Ectodermal cell (in vitro differentiated cells): Measurements from ENCODE around the gene MRPS27.

Source experiments
- H3K27ac ChIP-seq: 2 replicates; pipeline ENCODE4 v1.7.0; 2013; ENCODE audit warnings: mild to moderate bottlenecking, low read depth, low read length; ENCODE audit not compliant: insufficient read depth, poor library complexity, severe bottlenecking
- H3K27me3 ChIP-seq: 2 replicates; pipeline ENCODE4 v1.7.0; 2013; ENCODE audit warnings: mild to moderate bottlenecking, low read length; ENCODE audit not compliant: insufficient read depth, control insufficient read depth, poor library complexity, severe bottlenecking
- H3K36me3 ChIP-seq: one replicate; pipeline ENCODE4 v1.7.0; 2013; ENCODE audit warnings: low read length; ENCODE audit not compliant: control insufficient read depth, insufficient read depth
- H3K4me1 ChIP-seq: one replicate; pipeline ENCODE4 v1.7.0; 2013; ENCODE audit warnings: low read length; ENCODE audit not compliant: control insufficient read depth, insufficient read depth
- H3K4me3 ChIP-seq: 2 replicates; pipeline ENCODE4 v1.7.0; 2013; ENCODE audit warnings: low read depth, low read length, control low read depth; ENCODE audit not compliant: insufficient read depth
- H3K9me3 ChIP-seq: 2 replicates; pipeline ENCODE4 v1.7.0; 2013; ENCODE audit warnings: mild to moderate bottlenecking, low read length, moderate library complexity; ENCODE audit not compliant: control insufficient read depth
- WGBS, 2 experiments: methylation state at CpG; one replicate each; pipeline ENCODE4 v1.1.7; 2013; ENCODE audit warnings: missing lambda C conversion rate in 2 of 2; 5-methylcytosine and 5-hydroxymethylcytosine counted together

MRPS27 gene

DNA sequence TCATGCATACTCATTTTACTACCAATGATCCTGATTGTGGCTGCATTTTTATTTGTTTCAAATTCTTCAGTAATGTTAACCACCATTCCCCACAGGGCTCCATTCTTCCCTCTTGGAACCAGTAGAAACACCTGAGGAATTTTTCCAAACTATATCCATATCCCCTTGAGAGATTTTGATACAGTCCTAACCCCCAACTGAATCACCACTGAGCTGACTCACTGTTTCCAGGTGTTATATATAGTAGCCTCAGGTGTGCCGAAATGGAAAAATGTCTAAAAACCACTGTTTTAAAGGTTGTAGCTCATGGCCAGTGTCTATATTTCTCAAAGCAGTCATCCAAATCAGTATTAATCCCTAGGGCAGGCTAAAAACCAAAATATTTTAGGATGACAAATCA lies 85.2 kb downstream of the MRPS27 start:
- H3K27me3 ChIP-seq = no peaks in the 10 kb centered on the region
- no peaks in the 10 kb centered on the region for H3K9me3 ChIP-seq
- WGBS, 2 experiments = 82 to 94% methylated on average over 1 of the region's 1 CpG
- H3K36me3 ChIP-seq = peaks cover 11% of the 10 kb centered on the region
- no peak overlapping the region for H3K27ac ChIP-seq
- H3K4me1 ChIP-seq = peaks cover 9% of the 10 kb centered on the region
- no peak overlapping the region for H3K4me3 ChIP-seq

DNA sequence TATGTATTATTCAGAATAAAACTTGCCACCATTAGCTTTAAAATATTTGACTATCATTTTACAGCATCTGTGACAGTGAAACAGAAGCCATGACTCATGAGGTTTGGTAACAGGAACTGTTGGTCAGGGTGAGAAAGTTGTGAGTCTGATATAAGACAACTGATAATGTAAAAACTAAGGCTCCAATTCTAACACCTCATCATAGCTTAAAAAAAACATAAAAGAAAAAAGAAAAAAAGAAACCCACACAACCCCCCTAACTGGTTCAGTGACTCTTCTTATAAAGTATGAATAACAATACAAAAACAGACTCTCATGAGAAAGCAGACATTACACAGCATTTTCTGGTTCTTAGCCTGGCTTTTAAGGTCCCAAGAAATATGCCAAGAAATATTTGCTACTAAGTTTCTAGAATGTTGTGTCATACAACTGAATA lies 85.8 kb downstream of the MRPS27 start:
- H3K4me3 ChIP-seq = no peak overlapping the region
- no peak overlapping the region for H3K27ac ChIP-seq
- peaks cover 11% of the 10 kb centered on the region for H3K36me3 ChIP-seq
- H3K9me3 ChIP-seq = no peaks in the 10 kb centered on the region
- H3K27me3 ChIP-seq = no peaks in the 10 kb centered on the region
- peaks cover 9% of the 10 kb centered on the region for H3K4me1 ChIP-seq

DNA sequence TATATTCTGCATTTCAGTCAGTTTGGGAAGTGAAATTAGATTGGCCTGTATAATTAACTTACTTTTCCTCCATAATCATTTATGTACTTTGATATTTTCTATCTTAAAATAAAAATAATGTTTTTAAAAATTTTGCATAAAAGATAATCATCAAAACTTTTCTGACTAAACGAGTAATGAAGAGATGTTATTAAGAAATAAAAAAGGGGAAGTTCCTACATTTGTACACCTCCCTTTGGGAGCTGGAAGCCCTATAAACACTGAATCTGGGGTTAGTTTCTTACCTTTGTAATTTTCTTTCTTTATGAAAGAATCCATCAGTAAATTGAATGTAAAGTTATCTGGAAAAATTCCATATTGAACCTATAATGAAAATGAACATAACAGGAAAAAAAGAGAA lies 86.2 kb downstream of the MRPS27 start:
- Histone ChIP-seq H3K27ac (no peak overlapping the region), H3K9me3 (no peaks in the 10 kb centered on the region), H3K36me3 (peaks cover 11% of the 10 kb centered on the region), H3K4me1 (peaks cover 5% of the 10 kb centered on the region), H3K4me3 (no peak overlapping the region), H3K27me3 (no peaks in the 10 kb centered on the region)
- WGBS, 2 experiments = 100% methylated on average over 1 of the region's 1 CpG; no CpG with 5 or more reads in 1 of the 2 experiments

DNA sequence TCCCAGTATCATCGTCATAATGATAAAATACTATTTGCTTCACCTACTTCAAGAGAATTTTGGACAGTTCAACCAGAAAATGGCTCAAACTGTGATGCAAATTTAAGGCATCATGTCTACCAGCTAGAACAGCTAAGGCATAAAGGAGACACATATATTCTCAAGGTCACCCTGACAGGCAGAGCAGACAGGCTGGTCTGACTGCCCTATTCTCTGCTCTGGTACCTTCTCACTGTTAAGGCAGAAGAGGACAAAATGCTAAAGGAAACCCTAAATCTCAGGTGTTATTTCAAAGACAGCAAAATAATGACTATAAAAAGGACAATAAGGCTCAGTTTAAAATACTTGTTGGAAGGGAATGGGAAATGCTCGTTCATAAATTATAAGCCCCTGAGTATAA lies 87.2 kb downstream of the MRPS27 start:
- Histone ChIP-seq H3K9me3 (no peaks in the 10 kb centered on the region), H3K4me1 (no peaks in the 10 kb centered on the region), H3K27ac (no peak overlapping the region), H3K36me3 (peaks cover 11% of the 10 kb centered on the region), H3K27me3 (no peaks in the 10 kb centered on the region), H3K4me3 (no peak overlapping the region)
- 94 to 98% methylated on average over 2 of the region's 2 CpGs for WGBS, 2 experiments

DNA sequence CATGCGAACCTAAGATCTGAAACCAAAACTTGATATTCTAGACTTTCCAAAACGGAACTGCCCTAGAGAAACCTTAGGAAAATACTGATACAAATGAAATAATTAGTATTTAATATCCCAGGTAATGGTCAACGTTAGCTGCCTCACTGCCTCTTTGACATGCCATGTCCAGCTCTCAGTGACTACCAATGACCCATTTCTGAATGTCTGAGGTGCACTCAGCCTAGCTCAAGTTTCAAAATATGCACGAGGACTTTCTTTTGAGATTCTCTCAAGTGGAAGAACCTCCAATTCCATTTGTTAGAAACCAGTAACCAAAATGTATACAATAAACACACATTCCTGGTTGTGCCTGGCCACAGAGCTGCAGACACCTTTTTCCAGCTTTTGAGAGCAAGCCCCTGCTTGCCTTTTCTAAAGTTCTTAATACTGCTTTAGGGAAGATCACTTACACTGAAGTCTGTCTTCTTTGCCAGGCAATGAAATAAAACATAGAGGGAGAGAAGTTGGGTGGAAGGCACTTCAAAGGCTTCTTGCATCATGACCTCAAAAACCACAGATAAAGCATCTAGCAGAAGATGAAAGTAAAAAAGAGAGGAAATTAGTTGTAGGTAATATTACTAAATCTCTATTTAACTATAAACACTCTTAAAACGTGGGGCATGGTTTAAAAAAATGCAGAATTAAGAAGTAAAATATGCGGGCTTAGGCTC lies 87.9 kb downstream of the MRPS27 start:
- Histone ChIP-seq H3K4me3 (no peak overlapping the region), H3K36me3 (peaks cover 15% of the 10 kb centered on the region), H3K27me3 (no peaks in the 10 kb centered on the region), H3K9me3 (no peaks in the 10 kb centered on the region), H3K4me1 (no peaks in the 10 kb centered on the region), H3K27ac (no peak overlapping the region)
- WGBS, 2 experiments = 90 to 97% methylated on average over 4 to 5 of the region's 6 CpGs

DNA sequence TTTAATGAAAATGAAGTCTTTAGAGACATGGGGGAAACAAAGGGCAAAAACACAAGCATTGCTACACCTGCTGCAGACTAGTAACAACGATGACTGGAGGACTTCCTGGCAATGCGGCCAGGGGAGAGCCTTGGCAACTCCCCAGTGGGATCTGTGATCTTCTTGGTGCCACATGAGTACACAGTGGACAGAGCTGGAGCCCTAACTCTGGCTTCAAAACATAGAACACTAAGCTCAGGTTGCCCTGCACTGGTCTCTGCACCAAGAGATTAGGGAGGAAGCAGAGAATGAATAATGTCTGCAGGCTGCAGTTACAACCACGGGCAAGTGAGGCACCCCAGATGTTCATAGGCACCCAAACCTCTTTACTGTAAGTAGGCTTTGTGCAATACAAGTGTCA lies 91.1 kb downstream of the MRPS27 start:
- H3K4me3 ChIP-seq = no peak overlapping the region
- no peak overlapping the region for H3K27ac ChIP-seq
- WGBS, 2 experiments = 89 to 90% methylated on average over 3 of the region's 3 CpGs
- H3K27me3 ChIP-seq = no peaks in the 10 kb centered on the region
- H3K9me3 ChIP-seq = no peaks in the 10 kb centered on the region
- H3K4me1 ChIP-seq = no peaks in the 10 kb centered on the region
- peaks cover 16% of the 10 kb centered on the region for H3K36me3 ChIP-seq

DNA sequence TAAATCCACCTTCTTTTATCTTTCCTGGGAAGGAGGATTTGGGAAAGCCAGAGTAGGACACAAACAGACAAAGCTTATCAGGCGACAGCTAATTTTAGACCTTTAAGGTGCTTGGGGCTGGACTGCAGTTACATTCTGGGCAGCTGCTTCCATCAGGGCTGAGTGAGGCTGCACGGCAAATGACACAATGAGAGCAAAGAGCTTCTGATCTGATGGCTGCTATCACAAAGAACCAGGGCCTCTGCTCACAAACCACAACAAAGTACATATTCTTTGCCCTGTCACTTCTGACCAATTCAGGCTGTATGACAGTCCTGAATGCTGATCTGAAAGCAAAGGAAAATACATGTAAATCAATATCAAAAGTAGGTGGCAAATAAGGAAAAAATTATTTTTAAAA lies 93.1 kb downstream of the MRPS27 start:
- Histone ChIP-seq H3K4me1 (no peaks in the 10 kb centered on the region), H3K36me3 (peaks cover 28% of the 10 kb centered on the region), H3K4me3 (no peak overlapping the region), H3K27me3 (no peaks in the 10 kb centered on the region), H3K27ac (no peak overlapping the region), H3K9me3 (no peaks in the 10 kb centered on the region)
- 92 to 96% methylated on average over 2 of the region's 2 CpGs for WGBS, 2 experiments

DNA sequence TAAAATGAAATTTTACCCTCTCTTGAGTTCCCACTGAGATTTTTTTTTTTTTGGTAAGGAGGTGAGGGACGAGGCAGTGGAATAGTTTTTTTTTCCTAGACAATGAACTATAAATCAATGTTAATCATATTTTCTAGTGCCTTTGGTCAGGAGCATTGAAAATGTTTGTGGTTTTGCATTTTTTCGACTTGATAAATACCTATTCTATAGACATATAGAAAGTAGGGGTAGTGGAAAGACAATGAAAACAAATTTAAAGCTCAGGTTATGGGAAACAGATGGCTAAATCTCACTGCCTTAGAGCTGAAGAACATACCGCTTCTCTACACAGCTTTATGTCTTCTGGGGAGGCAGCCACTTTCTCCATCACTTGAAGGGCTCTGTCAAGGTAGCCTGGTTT lies 94.3 kb downstream of the MRPS27 start:
- 90 to 93% methylated on average over 1 of the region's 3 CpGs for WGBS, 2 experiments
- Histone ChIP-seq H3K4me3 (no peak overlapping the region), H3K36me3 (peaks cover 29% of the 10 kb centered on the region), H3K27me3 (no peaks in the 10 kb centered on the region), H3K27ac (no peak overlapping the region), H3K9me3 (no peaks in the 10 kb centered on the region), H3K4me1 (no peaks in the 10 kb centered on the region)

DNA sequence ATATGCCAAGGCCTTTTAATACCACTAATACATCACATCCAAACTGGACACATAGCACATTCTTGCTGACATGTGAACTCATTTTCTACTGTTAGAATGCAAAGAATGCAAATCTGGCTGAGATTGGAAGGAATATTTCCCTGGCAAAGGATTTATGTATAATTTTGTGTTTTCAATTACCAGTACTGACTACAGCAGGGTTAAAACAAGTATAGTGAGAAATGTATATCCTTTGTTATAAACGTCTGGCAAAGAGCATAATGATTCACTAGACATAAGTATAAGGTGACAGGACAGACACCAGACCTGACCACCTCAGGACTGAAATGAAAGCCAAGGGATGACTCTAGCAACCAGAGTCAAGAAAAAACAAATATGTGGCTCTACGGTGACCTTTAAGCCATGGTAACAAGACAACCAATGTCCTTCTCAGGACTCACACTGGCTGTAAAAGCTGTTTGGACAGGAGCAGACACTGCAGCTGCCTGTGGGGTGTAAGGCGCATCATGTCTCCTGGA lies 95.0 kb downstream of the MRPS27 start:
- WGBS, 2 experiments = 93 to 95% methylated on average over 3 of the region's 3 CpGs
- no peaks in the 10 kb centered on the region for H3K4me1 ChIP-seq
- no peaks in the 10 kb centered on the region for H3K27me3 ChIP-seq
- H3K36me3 ChIP-seq = peaks cover 37% of the 10 kb centered on the region
- H3K9me3 ChIP-seq = no peaks in the 10 kb centered on the region
- H3K27ac ChIP-seq = no peak overlapping the region
- H3K4me3 ChIP-seq = no peak overlapping the region

DNA sequence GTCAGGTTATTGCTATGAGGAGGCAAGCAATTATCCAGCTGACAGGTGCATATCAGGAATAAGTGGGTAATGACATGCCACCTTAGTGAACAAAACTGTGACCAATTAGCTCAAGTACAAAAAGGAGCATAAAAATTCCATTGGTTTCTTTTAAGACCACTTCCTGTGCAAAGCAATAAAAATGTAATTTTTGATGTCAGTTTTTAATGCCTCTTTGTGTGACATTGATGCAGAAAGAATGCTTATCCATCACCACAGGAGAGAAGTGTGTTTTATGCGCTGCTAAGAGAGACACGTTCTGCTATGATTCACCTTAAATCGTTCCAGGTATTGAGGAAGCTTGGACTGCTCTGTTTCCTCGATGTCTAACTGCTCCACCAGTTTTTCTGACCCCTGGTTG lies 96.7 kb downstream of the MRPS27 start:
- Histone ChIP-seq H3K9me3 (no peaks in the 10 kb centered on the region), H3K4me1 (no peaks in the 10 kb centered on the region), H3K27ac (no peak overlapping the region), H3K4me3 (no peak overlapping the region), H3K27me3 (no peaks in the 10 kb centered on the region), H3K36me3 (peaks cover 47% of the 10 kb centered on the region)
- 93 to 97% methylated on average over 4 of the region's 4 CpGs for WGBS, 2 experiments
